Tongue (tissue), 2 donors: Measurements from ENCODE around the gene LGMN. TPM values are rescaled to one million over a fixed set of nuclear protein-coding genes. Genes with fewer than 3 reads are reported as not detected.
"Not testable (repeated sequence)": the region's sequence is repeated elsewhere in the genome, so short reads cannot be mapped to it uniquely, and the experiment has no call there.

ENCODE experiments used
- DNase-seq: peaks from one replicate; pipeline ENCODE4 v3.0.0-alpha.2; 2015
- total RNA-seq: library from RNA; depleted of rRNA; stranded (reverse); fragments of >200 nt; gene quantifications from one replicate; pipeline ENCODE4 v1.2.3, GENCODE V29; 2014

The LGMN gene
- total RNA-seq, 1 donor from 2014 or later: 71.1 TPM

DNA sequence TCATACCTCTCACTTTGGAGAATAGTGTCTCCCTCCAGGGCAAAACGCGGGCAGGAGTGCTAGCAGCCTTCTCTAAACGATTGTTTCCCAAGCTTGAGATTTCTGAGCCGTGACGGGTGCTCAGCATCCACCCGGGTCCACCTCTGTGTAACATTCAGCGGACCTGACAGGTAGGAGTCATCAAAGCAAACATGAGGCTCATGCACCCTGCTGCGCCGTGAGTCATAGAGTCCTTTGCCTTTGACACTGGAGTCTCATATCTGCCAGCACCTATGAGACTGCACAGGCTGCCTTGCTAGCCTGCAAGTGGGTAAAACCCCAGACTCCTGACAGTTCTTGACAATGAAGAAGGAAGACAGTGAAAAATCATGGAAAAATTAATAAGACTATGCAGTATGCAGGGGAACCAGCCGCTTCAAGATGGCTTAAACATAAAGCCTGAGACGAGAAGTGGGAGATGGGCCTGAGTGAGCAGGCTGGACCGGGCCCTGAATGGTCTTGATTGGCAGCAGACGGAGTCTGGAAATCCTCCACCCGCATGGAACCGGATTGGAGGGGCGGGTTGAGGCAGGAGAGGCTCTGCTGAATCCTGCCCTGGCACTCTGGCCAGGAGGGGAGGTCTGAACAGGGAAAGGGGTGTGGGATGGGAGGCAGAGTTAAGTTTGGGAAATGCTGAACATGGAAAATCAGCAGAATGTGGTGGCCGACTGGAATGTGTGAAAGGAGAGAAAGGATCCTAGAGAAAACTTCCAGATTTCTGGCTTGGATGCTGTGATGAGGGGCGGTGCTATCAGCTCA is 54.2 kb downstream of the LGMN start:
- peak; percentile 39 for DNase-seq

DNA sequence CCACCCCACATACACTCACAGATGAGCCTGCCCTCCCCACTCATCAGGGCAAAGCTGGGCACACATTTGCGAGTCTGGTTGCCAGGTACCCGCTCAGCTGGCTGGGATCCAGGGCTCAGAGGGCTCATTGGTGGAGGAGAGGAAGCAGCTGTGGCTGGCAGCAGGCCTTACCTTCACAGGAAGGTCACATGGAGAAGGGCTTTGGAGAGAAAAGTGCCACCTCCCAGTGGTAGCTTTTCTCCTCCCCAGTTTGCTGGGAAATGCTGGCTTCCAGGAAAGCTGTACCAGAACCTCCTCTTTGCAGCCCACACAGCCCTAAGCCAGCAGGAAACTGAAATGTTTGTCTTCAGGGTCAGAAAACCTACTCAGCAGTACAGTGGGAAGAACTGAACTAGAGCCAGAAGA is 55.6 kb downstream of the LGMN start:
- peak; percentile 68 for DNase-seq

- DNase-seq: peak; percentile 62
Measured at GRCh38 chr14:92690171-92691011, 58.0 kb downstream of the LGMN start.

GRCh38 chr14:92688434-92689375 is 59.7 kb downstream of the LGMN start:
- DNase-seq: no peak

- DNase-seq: peak; percentile 55
Measured at GRCh38 chr14:92687681-92688433, 60.6 kb downstream of the LGMN start.

- DNase-seq: peak; percentile 87
Measured at GRCh38 chr14:92686900-92687427, 61.5 kb downstream of the LGMN start.

GRCh38 chr14:92686411-92686899 is 62.0 kb downstream of the LGMN start:
- DNase-seq: no peak

GRCh38 chr14:92685784-92686355 is 62.6 kb downstream of the LGMN start:
- no peak for DNase-seq

GRCh38 chr14:92684801-92685560 is 63.4 kb downstream of the LGMN start:
- peak; percentile 27 for DNase-seq

- DNase-seq: no peak
Measured at GRCh38 chr14:92683041-92683440, 65.4 kb downstream of the LGMN start.

- peak; percentile 89 for DNase-seq
Measured at GRCh38 chr14:92680781-92681650, 67.4 kb downstream of the LGMN start.

- not testable (repeated sequence) for DNase-seq
Measured at GRCh38 chr14:92680330-92680729, 68.1 kb downstream of the LGMN start.

DNA sequence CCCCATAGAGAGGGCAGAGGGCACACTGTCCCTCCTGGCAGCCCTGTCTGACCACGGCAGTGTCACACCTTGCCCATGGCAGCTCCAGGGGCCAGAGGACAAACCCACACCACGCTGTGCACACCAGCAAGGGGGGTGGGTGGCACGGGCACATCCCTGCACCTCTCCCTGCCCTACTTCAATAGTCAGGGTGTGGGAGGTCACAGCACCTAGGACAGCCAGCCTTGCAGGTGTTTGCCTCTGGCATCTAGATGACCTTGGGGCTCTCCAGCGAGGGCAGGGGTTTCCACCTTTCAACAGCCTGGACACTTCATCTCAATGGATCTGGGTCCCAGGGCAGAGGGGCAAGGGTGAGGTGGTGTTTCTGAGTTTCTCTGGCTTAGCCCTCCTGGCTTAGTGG is 69.2 kb downstream of the LGMN start:
- no peak for DNase-seq

- no peak for DNase-seq
Measured at GRCh38 chr14:92678766-92679165, 69.7 kb downstream of the LGMN start.

- no peak for DNase-seq
Measured at GRCh38 chr14:92677955-92678354, 70.5 kb downstream of the LGMN start.

GRCh38 chr14:92677087-92677668 is 71.2 kb downstream of the LGMN start:
- no peak for DNase-seq

DNA sequence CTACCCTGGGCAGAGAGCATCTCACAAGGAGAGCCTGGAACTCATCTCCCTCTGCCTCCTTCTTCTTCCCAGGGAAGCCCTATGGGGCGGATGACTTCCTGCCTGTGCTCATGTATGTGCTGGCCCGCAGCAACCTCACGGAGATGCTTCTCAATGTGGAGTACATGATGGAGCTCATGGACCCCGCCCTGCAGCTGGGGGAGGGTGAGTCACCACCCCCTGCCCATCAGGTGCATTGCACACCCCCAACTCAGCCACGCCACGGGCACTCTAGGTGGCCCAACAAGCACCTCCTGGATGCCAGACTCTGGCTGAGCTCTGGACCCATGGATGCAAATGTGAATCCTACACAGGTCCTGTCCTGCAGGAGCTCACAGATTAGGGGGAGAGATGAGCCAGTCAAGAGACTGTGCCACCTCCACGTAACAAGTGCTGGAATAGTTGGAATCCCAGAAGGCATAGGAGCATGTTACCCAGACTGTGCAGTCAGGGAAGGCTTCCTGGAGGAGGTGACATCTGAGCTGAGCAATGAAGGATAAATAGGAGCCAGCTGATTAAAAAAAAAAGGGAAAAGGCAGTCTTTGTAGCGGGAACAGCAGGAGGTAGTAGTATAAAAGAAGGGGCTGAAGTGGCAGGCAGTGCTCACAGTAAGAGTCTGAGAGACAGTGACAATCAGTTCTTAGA is 71.9 kb downstream of the LGMN start:
- DNase-seq: no peak

- DNase-seq: no peak
Measured at GRCh38 chr14:92675976-92676375, 72.5 kb downstream of the LGMN start.
